Neural cell (in vitro differentiated cells): ENCODE measurements around the gene ANKRD6. TPM values are rescaled to one million over a fixed set of nuclear protein-coding genes. Genes with fewer than 3 reads are reported as not detected.

Experiments
- H2AFZ ChIP-seq: fragments of 200-600, 300-800 bp; sonication (generic), shearing (Covaris generic); 2 replicates; pipeline ENCODE4 v1.6.0; 2014; ENCODE audit warnings: low read depth, mild to moderate bottlenecking, antibody characterized with exemption, low read length, moderate library complexity
- H3F3A ChIP-seq: fragments of 200-600 bp; shearing (Covaris generic); 2 replicates; pipeline ENCODE4 v1.6.1; 2016; ENCODE audit warnings: mild to moderate bottlenecking, moderate library complexity, mixed read lengths, antibody characterized with exemption, low read length; ENCODE audit not compliant: insufficient read depth, poor library complexity, severe bottlenecking
- H3K27ac ChIP-seq: fragments of 200-600, 300-800 bp; sonication (generic), shearing (Covaris generic); 2 replicates; pipeline ENCODE4 v1.5.1; 2014; ENCODE audit warnings: mild to moderate bottlenecking, low read length, moderate library complexity
- H3K27me3 ChIP-seq: fragments of 300-800, 200-600 bp; sonication (generic), shearing (Covaris generic); 2 replicates; pipeline ENCODE4 v1.6.0; 2014; ENCODE audit warnings: mild to moderate bottlenecking, low read depth, low read length, moderate library complexity; ENCODE audit not compliant: insufficient read depth
- H3K36me3 ChIP-seq: fragments of 300-800, 200-600 bp; sonication (generic), shearing (Covaris generic); 2 replicates; pipeline ENCODE4 v1.5.1; 2014; ENCODE audit warnings: mild to moderate bottlenecking, antibody characterized with exemption, low read length, moderate library complexity; ENCODE audit not compliant: insufficient read depth
- H3K4me2 ChIP-seq: fragments of 300-800, 200-600 bp; sonication (generic), shearing (Covaris generic); 2 replicates; pipeline ENCODE4 v1.6.0; 2014; ENCODE audit warnings: mild to moderate bottlenecking, low read length
- H3K4me3 ChIP-seq: fragments of 300-800, 200-600 bp; sonication (generic), shearing (Covaris generic); 2 replicates; pipeline ENCODE4 v1.5.1; 2014; ENCODE audit warnings: mild to moderate bottlenecking, low read length, moderate library complexity
- H3K79me2 ChIP-seq: fragments of 200-600 bp; shearing (Covaris generic); replicated peaks from 2 replicates; pipeline ENCODE4 v1.6.0; 2014; ENCODE audit warnings: mild to moderate bottlenecking, low read length, moderate library complexity; ENCODE audit not compliant: insufficient read depth
- H3K9ac ChIP-seq: fragments of 300-800, 200-600 bp; sonication (generic), shearing (Covaris generic); 2 replicates; pipeline ENCODE4 v1.6.1; 2016; ENCODE audit warnings: mild to moderate bottlenecking, low read length, mixed read lengths
- H3K9me2 ChIP-seq: fragments of 200-600 bp; shearing (Covaris generic); 2 replicates; pipeline ENCODE4 v1.6.1; 2016; ENCODE audit warnings: mild to moderate bottlenecking, low read length, mixed read lengths; ENCODE audit not compliant: insufficient read depth
- H3K9me3 ChIP-seq: fragments of 200-600, 300-800 bp; sonication (generic), shearing (Covaris generic); 2 replicates; pipeline ENCODE4 v1.6.1; 2016; ENCODE audit warnings: mild to moderate bottlenecking, mixed run types, low read length, moderate library complexity, mixed read lengths
- H4K20me1 ChIP-seq: fragments of 200-600 bp; shearing (Covaris generic); 2 replicates; pipeline ENCODE4 v1.6.1; 2016; ENCODE audit warnings: mild to moderate bottlenecking, mixed run types; ENCODE audit not compliant: insufficient read depth
- CTCF ChIP-seq: fragments of 450-650 bp; IDR thresholded peaks from 2 replicates; pipeline ENCODE4 v1.5.1; 2014; ENCODE audit warnings: antibody characterized with exemption, mild to moderate bottlenecking, moderate library complexity; ENCODE audit not compliant: poor library complexity, severe bottlenecking
- EP300 ChIP-seq: fragments of 450-650 bp; conservative IDR thresholded peaks from 2 replicates; pipeline ENCODE4 v1.6.1; 2014; ENCODE audit warnings: antibody characterized with exemption, mild to moderate bottlenecking, moderate library complexity; ENCODE audit not compliant: poor library complexity, severe bottlenecking
- EZH2 ChIP-seq: fragments of 200-600, 300-800 bp; shearing (Covaris generic), sonication (generic); IDR thresholded peaks from 2 replicates; pipeline ENCODE4 v1.6.1; 2014; ENCODE audit warnings: antibody characterized with exemption, low read length, borderline replicate concordance, mild to moderate bottlenecking; ENCODE audit not compliant: insufficient read depth, poor library complexity, severe bottlenecking
- MXI1 ChIP-seq: fragments of 450-650 bp; conservative IDR thresholded peaks from 2 replicates; pipeline ENCODE4 v1.6.1; 2014; ENCODE audit warnings: antibody characterized with exemption, mild to moderate bottlenecking; ENCODE audit not compliant: poor library complexity, severe bottlenecking
- POLR2AphosphoS5 ChIP-seq: IDR thresholded peaks from 2 replicates; pipeline ENCODE4 v1.6.1; 2012
- RAD21 ChIP-seq: fragments of 450-650 bp; conservative IDR thresholded peaks from 2 replicates; pipeline ENCODE4 v1.6.1; 2014; ENCODE audit warnings: antibody characterized with exemption, mild to moderate bottlenecking, moderate library complexity
- REST ChIP-seq: IDR thresholded peaks from 2 replicates; pipeline ENCODE4 v1.6.1; 2012; ENCODE audit warnings: borderline replicate concordance
- SMC3 ChIP-seq: fragments of 450-650 bp; conservative IDR thresholded peaks from 2 replicates; pipeline ENCODE4 v1.6.1; 2014; ENCODE audit warnings: antibody characterized with exemption, mild to moderate bottlenecking, moderate library complexity; ENCODE audit not compliant: poor library complexity
- TAF1 ChIP-seq: IDR thresholded peaks from 2 replicates; pipeline ENCODE4 v1.6.1; 2012; ENCODE audit warnings: low read depth
- polyA minus RNA-seq: library from RNA; depleted of rRNA, polyadenylated mRNA; stranded (reverse); fragments of >200 nt; gene quantifications from 2 replicates; pipeline ENCODE4 v1.2.3, GENCODE V29; 2014
- polyA plus RNA-seq: library from polyadenylated mRNA; depleted of rRNA; stranded (reverse); fragments of >200 nt; gene quantifications from 2 replicates; pipeline ENCODE4 v1.2.3, GENCODE V29; 2014

Gene ANKRD6
- 43.5 and 57.1 TPM in 2 replicates for polyA plus RNA-seq
- 65.0 and 73.4 TPM in 2 replicates for polyA minus RNA-seq

- no peaks in the 10 kb centered on the region for H3K9me3 ChIP-seq
- no peaks in the 10 kb centered on the region for H3K36me3 ChIP-seq
- H3F3A ChIP-seq = no peaks in the 10 kb centered on the region
- no peaks in the 10 kb centered on the region for H4K20me1 ChIP-seq
- no peaks in the 10 kb centered on the region for H3K9me2 ChIP-seq
- peak within 1 kb of the TSS; percentile 65 for H3K9ac ChIP-seq
- peak within 1 kb of the TSS; percentile 53 for H2AFZ ChIP-seq
- H3K4me3 ChIP-seq = peak within 1 kb of the TSS; percentile 85
- peak; percentile 14 for TF ChIP-seq EP300
- peak; percentile 92 for TF ChIP-seq RAD21
- TF ChIP-seq REST = no peak
- TF ChIP-seq SMC3 = peak; percentile 90
- peak; percentile 93 for TF ChIP-seq CTCF
- peak; percentile 39 for TF ChIP-seq MXI1
- TF ChIP-seq EZH2 = no peak
- no peak for TF ChIP-seq TAF1
- peak; percentile 35 for TF ChIP-seq POLR2AphosphoS5
- no peaks in the 10 kb centered on the region for H3K27me3 ChIP-seq
- H3K27ac ChIP-seq = no peak within 1 kb of the TSS
- H3K79me2 ChIP-seq = no peaks in the 10 kb centered on the region
- H3K4me2 ChIP-seq = peak within 1 kb of the TSS; percentile 69
Observed at GRCh38 chr6:89432875-89433251, at the start of gene ANKRD6. TSS of gene ANKRD6 (plus strand) at chr6:89433152. CDS start at chr6:89566977, 133,825 bp downstream.

- H4K20me1 ChIP-seq = no peaks in the 10 kb centered on the region
- peaks cover 8% of the 10 kb centered on the region for H3K36me3 ChIP-seq
- H3K27ac ChIP-seq = no peak overlapping the region
- TF ChIP-seq TAF1 (no peak), MXI1 (no peak), SMC3 (no peak), POLR2AphosphoS5 (no peak), RAD21 (no peak), EP300 (no peak), REST (no peak)
- no peaks in the 10 kb centered on the region for H3K79me2 ChIP-seq
- H2AFZ ChIP-seq = no peak overlapping the region
- no peaks in the 10 kb centered on the region for H3K27me3 ChIP-seq
- no peak overlapping the region for H3K9ac ChIP-seq
- H3K4me3 ChIP-seq = no peak overlapping the region
- H3K9me3 ChIP-seq = no peaks in the 10 kb centered on the region
- no peaks in the 10 kb centered on the region for H3K9me2 ChIP-seq
- H3F3A ChIP-seq = no peaks in the 10 kb centered on the region
- H3K4me2 ChIP-seq = no peak overlapping the region
Observed at GRCh38 chr6:89385156-89385667, 47.7 kb upstream of the ANKRD6 start.
